Left forelimb (tissue), 1 donor: Measurements from ENCODE around the gene OR6S1.
"Not testable (repeated sequence)": the region's sequence is repeated elsewhere in the genome, so short reads cannot be mapped to it uniquely, and the experiment has no call there.

Source experiments
- DNase-seq: peaks from one replicate; pipeline ENCODE4 v3.0.0-alpha.2; 2018; ENCODE audit warnings: low spot score

OR6S1 gene

DNA sequence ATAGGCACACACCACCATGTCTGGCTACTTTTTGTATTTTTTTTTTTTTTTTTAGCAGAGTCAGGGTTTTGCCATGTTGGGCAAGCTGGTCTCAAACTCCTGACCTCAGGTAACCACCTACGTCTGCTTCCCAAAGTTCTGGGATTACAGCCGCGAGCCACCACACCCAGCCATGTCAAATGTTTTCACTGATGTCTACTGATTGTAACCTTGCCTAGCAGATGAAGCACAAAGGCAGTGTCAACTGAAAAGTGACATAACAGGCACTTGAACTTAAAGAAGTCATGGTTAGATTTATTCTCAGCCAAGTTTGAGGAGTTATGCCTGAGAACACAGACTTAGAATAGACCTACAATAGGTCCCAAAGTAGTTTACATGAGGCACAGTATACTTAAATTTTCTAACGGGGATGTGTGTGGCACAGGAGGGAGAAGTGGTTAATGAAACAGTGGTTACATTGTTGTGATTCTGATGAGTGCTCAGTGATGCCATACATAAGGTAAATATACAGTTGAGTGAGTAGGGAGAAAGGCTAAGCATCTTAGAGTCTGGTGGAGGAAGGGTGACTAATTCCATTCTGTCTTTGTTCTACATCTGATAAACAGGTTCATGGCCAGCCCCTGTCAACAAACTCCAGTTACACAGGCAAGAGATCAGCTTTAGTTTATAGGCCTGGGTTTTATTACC is 30.2 kb upstream of the OR6S1 start:
- no peak for DNase-seq

DNA sequence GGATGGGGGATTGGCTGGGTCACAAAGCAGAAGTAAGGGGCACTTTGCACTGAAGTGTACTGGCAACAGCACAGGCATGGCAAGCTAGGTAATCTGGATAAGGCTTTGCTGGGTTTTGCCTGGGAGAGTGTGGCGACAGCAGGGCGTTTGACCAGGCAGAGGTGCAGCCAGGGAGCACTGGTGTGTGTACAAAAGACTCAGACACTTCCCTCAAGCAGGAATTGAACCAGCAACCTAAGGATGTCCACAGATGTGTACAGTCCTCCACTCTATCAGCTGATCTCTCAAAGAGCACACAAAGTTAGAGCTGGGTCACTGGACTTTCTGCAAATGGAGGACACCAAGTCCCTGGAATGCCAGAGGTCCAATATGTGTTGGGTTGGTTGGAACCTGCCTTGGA is 27.5 kb upstream of the OR6S1 start:
- DNase-seq = no peak

DNA sequence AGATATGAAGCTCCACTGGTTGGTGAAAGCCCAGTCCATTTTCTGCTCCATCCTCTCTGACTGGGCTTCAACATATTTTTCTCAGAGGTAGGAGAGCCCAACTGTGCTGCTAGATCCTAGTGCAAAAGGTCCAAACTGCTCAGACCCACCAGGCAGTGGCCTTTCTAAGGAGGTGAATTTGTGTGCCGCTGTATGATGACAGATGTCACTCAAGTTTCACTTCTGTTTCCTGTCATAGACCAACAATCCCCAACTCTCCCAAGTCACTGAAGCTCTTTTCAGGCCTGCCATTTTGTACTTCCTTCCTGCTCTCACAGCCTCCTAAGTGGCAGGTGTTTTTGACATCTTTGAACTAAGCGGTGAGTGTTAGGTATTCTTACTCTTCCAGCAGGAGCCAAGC is 26.5 kb upstream of the OR6S1 start:
- DNase-seq = no peak

DNA sequence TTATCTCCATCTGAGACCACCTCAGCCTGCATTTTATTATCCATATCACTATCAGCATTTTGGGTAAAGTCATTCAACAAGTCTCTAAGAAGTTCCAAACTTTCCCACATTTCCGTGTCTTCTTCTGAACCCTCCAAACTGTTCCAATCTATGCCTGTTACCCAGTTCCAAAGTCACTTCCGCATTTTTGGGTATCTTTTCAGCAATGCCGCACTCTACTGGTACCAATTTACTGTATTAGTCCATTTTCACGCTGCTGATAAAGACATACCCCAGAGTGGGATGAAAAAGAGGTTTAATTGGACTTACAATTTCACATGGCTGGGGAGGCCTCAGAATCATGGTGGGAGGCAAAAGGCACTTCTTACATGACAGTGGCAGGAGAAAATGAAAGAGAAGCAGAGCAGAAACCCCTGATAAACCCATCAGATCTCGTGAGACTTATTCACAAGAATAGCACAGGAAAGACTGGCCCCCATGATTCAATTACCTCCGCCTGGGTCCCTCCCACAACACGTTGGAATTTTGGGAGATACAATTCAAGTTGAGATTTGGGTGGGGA is 25.0 kb upstream of the OR6S1 start:
- not testable (repeated sequence) for DNase-seq

DNA sequence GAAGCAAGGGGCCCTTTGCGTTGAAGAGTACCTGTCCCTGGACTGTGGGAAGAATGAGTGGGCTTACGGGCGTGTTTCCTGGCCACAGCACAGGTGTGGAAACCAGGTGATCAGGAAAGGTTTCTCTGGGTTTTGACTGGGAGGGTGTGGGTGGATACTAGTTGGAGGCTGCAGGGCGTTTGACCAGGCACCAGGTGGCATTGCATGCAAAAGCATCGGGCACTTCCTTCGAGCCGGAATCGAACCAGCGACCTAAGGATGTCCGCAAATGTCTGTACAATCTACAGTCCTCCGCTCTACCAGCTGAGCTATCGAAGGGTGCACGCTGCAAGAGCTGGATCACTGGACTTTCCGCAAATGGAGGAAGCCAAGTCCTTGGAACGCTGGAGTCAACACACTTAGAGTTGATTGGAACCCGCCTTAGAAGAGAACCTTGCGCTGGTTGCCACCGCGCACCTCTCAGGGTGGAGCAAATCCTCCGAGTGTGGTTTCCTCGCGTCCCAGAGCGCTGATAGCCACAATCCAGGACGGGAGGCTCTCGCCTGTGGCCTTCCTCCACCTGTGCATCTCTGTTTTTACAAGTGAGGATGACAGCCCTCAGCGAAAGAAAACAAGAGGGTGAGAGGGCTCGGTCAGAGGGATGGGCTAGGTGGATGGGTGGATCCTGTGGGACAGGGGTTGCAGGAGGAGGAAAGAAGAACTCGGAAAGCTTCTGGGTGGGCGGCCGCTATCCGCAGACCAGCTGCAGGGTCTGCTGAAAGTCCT is 21.7 kb upstream of the OR6S1 start:
- no peak for DNase-seq

DNA sequence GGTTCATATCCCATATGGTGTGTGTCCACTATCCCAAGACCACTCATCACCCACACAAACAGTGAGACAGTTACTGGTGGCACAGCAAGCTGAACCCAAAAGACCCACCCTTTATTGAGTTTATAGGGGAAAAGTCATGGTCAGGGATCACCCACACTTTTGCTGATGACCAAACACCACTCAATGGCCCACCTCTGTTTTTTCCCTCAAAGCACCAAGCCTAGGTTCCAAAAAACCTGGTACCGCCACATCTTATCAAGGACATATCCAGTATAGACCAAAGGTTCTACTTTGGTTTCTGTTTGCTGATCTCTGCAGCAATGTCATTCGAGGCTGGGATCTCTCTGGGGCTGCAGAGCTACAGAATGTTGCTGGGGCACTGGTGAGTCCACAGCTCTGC is 19.7 kb upstream of the OR6S1 start:
- DNase-seq = no peak

DNA sequence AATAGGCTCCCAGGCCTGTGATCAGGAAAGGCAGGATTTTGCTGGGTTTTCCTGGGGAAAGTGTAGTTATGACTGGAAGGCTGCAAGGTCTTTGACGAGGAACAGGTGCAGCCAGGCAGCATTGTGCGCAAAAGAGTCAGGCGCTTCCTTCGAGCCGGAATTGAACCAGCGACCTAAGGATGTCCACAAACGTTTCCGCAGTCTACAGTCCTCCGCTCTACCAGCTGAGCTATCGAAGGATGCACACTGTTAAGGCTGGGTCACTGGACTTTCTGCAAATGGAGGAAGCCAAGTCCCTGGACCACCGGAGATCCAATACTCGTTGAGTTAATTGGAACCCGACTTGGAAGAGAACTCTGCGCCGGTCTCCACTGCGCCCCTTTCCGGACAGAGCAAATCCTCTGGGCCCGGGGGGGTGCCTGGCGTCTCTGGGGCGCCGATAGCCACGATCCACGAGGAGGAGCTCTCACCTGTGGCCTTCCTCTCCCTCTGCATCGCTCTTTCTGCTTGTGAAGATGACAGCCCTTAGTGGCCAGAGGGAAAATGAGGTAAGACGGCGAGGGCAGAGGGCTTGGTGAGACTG is 18.4 kb upstream of the OR6S1 start:
- no peak for DNase-seq

DNA sequence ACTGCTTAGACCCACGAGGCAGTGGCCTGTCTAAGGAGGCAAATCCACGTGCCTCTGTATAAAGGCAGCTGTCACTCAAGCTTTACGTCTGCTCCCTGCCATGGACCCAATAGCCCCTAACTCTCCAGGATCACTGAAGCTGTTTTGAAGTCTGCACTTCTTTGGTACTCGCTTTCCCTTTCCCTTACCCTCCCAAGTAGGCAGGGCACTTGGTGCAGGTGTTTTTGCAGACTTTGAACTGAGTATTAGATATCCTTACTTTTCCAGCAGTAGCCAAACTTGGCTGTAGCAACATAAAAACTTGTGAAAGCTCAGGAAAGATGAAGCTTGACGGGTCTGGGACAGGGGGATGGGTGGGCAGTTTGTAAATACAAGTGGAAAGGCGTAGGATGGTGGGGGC is 17.8 kb upstream of the OR6S1 start:
- DNase-seq = no peak

DNA sequence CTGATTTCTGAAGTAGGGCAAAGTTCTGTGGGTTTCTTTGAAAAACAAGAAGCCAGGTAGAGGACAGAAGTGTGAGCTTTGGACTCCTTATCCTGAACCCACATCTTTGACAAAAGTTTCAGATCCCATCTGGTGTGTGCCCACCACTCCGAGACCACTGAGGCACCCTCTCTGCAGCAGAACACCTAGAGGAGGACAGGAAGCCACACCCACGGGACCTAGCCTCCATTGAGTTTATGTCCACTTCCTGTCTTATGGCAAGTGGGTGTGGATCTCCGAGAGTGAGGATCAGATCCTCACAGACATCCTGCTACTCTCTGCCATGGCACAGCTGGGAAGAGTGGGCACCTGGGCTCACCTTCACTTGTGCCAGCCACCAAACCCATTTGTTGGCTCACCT is 16.8 kb upstream of the OR6S1 start:
- DNase-seq = no peak

DNA sequence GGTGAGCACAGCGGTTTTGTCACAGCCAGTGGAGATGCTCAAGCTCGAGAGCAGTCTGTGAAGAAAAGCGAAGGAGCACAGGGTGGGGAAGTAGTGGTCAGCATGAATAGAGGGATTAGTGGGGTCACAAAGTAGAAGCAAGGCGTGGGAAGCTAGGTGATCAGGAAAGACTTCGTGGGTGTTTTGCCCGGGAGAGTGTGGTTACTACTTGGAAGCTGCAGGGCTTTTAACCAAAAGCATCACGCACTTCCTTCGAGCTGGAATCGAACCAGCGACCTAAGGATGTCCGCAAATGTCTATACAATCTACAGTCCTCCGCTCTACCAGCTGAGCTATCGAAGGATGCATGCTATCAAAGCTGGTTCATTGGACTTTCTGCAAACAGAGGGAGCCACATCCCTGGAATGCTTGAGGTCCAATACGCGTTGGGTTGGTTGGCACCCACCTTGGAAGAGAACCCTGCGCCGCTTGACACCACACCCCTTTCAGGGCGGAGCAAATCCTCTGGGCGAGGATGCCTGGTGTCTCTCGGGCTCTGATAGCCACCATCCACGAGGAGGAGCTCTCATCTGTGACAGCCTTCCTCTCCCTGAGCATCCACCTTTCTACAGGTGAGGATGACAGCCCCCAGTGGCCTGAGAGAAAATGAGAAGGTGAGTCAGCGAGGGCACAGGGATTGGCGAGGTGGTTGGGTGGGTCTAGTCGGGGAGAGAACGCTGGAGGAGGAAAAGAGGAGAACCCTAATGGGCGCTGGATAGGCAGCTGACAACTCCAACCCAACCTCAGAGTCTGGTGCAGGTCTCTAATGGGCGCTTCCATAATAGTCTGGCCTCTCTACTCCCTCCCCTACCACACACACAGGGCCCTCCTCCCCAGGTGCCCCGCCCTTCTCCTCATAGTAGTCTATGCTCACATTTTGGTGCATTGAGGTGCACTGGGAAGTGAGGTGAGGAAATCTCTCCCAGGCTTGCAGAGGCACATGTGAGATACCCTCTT is 16.0 kb upstream of the OR6S1 start:
- DNase-seq = no peak

DNA sequence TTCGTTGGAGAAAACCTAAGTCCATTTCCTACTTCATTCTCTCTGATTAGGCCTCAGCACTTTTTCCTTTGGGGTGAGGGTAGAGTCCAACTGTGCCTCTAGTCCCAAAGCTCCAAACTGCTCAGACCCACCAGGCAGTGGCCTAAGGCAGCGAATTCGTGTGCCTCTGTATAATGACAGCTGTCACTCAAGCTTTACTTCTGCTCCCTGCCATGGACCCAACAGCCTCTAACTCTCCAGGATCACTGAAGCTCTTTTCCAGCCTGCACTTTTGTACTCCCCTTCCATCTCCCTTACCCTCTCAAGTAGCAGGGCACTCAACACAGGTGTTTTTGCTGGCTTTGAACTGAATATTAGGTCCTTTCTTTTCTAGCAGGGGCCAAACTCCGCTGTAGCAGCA is 14.8 kb upstream of the OR6S1 start:
- DNase-seq = no peak

DNA sequence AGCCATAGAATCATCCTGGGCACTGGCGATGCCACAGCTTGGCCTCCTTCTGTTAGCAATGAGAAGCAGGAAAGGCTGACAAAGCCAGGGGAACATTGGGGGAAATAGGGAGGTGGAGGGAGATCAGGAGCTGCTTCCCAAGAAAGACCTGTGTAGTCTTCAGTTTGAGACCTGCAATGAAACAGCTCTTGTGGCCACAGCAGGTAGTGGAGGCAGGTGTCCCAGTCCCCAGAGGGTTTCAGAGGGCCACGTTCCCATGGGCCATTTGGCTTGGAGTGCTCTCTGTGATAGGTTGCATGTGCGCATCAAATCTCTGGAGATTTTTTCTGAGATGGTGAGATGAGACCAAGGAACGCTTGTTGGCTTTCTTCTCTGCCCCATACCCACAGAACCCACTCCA is 14.4 kb upstream of the OR6S1 start:
- DNase-seq = no peak

DNA sequence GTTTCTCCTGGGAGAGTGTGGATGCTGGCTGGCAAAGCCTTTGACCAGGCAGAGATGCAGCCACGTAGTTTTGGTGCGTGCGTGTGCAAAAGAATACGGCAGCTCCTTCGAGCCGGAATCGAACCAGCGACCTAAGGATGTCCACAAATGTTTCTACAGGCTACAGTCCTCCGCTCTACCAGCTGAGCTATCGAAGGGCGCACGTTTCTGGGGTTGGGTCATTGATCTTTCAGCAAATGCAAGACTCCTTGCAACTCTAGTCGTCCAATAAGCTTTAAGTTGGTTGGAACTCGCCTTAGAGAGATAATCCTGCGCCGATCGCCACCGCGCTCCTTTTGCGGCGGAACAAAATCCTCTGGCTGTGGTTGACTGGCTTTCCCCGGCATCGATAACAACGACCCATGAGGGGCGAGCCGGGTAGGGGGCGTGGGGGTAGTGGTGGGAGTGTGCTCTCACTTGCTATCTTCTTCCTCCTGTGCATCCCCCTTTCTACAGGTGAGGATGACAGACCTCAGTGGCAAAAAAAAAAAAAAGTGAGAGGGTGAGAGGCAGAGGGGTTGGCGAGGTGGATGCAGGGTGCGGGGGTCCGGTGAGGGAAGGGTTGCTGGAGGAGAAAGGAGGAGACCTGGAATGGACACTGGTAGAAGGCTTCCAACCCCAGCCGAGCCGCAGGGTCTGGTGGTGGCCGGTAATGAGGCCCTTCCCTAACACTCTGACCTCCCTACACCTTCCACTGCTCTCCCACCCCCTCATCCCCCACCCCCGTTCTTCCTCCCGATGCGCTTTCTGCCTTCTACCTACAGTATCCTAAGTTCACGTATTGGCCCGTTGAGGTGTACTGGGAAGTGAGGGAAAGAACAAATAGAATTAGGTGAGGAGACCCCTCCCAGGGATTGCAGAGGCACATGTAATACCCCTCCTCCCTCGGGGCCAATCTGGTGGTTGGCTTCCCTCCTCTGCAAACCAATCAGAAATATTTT is 11.8 kb upstream of the OR6S1 start:
- no peak for DNase-seq

DNA sequence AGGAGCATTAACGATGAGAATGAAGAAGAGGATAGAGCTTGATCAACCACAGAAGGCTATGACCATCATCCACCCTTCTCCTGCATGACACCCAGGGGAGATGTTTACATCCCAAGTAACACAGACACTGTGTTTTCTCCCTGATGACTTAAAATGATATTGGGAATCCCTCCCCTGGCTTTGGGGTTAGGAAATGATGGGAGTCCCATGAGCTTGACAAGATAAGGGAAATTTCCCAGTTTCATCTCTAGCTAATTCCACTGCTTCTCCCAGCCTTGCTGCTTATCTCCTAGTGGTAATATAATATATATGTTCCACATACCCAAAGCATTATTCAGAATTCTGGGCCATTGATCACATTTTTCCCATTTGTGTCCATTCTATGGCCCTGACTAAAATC is 4.0 kb upstream of the OR6S1 start:
- DNase-seq = no peak

DNA sequence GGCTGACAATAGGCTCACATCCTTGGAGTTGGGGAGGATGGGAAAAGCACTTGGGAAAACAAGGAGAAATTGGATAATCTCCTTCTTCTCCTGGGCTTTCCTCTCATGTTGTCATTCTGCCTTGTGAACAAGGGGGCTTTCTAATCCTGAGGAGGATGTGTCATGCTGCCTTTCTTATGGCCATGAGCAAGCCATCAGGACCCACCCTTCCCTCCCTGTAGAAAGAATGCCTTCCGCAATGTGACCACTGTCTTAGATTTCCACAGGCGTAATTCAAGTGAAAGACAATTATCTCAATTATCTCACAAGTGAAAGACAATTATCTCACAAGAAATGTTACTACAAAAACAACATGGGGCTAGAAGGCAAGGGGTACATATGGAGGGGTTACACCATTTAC is 3.0 kb upstream of the OR6S1 start:
- no peak for DNase-seq

DNA sequence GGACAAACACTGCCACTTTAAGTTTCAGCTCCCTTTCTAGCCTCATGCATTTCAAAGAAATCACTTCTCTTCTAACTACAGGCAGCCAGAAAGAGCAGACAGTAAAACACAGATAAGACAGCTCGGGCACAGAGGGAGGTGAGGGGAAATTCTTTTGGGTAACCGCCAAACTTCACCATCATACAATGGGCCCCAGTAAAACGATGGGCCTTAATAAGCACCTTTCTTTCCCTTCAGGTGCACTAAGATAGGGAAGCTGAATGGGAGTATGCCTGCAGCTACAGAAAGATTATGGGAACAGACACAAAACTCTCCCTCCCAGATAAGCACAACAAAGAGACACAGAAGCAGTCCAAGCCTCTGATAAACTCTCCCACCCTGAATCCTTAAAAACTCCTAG is 1.3 kb upstream of the OR6S1 start:
- not testable (repeated sequence) for DNase-seq

DNA sequence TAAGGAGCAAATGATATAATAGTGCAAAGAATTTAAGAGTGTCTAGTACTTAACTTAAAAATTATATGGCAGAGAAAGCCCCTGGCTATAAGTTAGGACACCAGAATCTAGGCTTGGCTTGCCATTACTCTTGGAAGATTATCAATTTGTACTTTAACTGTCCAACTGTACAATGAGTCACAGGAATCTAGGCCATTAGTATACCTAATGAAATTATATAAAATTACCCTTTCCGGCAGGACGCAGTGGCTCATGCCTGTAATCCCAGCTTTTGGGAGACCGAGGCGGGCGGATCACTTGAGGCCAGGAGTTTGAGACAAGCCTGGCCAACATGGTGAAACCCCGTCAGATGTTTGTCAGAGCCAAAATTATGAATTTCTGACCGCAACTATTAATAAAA is 691 bp upstream of the OR6S1 start:
- no peak for DNase-seq

DNA sequence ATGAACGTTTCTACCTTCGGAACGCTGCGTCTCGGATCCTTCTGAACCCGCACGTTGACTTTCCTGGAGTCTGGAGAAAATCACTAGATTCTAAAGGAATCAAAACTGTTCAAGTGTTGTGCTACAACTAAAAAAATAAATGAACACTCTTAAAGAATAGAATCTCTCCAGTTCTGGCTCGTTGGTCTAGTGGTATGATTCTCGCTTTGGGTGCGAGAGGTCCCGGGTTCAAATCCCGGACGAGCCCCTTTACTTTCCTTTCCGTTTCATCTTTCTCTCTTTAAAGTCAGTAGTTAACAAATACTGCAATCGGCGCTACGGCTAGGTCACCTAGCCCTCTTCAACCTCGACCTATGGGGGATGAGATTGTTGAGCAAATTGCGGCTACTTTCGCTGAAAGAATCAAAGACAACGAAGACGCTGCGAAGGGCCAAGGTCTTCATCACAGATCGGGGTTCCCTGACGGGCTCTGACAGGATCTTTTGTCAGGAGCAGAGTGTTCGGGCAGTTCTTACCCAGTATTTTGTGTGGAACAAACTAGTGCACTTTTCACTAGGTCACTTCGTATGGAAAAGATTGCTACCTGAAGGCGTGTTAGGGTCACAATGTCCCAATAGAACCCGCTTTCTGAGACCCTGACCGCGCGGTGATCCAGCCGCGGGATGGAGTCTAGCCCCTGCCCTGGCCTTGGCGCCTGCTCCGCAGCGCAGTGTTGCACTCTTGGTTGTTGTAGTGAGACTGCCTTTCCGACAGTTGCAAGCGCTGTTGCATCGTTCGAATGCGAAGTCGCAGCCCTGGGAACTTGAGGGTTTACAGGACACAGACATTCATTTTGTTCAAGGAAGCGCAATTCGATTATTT is 8.4 kb downstream of the OR6S1 start:
- DNase-seq = no peak

DNA sequence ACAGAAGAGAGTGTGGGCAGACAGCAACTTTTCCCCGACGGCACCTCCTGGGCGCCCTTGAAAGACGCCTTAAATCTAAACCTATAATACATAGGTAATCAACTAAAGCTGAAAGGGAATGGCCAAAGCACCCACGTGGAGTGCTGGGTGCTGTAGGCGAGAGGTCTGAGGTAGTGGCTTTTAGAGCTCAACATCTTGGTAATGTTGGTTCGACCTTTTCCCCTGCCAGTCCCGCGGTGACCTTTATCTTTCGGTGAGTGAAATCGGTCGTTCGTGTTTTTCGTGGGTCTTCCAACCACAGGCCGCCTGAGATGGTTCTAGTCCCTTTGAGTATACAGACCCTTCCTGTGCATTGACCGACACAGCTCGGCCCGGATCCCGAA is 9.1 kb downstream of the OR6S1 start:
- no peak for DNase-seq

DNA sequence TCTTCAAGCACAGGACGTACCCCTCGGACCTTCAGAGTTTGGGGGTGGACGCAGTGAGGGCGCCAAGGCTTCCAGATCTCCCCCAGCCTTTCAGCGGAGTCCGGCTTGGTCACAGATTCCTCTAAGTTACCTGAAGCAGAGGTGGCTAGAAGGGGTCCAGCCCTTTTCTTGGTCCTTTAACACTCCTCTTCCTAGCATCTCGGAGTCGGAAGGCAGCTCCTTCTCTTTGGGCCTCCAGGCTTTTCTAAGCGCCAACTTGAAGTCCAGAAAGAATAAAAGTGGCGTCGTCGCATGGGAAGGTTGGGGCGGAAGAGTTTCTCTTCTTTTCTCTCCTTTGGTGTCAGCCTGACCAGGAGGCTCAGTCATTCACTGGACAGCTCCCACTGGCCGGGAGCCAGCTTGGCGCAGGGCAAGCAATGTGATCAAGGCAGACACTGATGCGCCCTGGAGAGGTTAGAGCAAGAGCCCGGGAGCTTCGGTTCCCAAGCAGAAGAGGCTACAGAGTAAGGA is 9.6 kb downstream of the OR6S1 start:
- peak; percentile 73 for DNase-seq
